Smooth muscle cell (in vitro differentiated cells): ENCODE measurements around the gene SZT2. TPM values are rescaled to one million over a fixed set of nuclear protein-coding genes. Genes with fewer than 3 reads are reported as not detected.
"Not testable (repeated sequence)": the region's sequence is repeated elsewhere in the genome, so short reads cannot be mapped to it uniquely, and the experiment has no call there.

Source experiments
- DNase-seq: peaks from one replicate; lab custom pipeline; 2025; ENCODE audit not compliant: unreplicated experiment; lab: John Stamatoyannopoulos, UW
- H2AFZ ChIP-seq: fragments of 200-600 bp; sonication (generic); 2 replicates; pipeline ENCODE4 v1.6.0; 2016; ENCODE audit warnings: antibody characterized with exemption, low read depth, mild to moderate bottlenecking
- H3F3A ChIP-seq: fragments of 200-600 bp; sonication (generic); 2 replicates; pipeline ENCODE4 v1.6.0; 2017; ENCODE audit warnings: antibody characterized with exemption, low read depth
- H3K27ac ChIP-seq: fragments of 200-600 bp; sonication (generic); 2 replicates; pipeline ENCODE4 v1.5.1; 2016; ENCODE audit warnings: low read depth, mild to moderate bottlenecking
- H3K27me3 ChIP-seq: fragments of 200-600 bp; sonication (generic); 2 replicates; pipeline ENCODE4 v1.6.1; 2016; ENCODE audit warnings: low read depth, mild to moderate bottlenecking
- H3K36me3 ChIP-seq: fragments of 200-600 bp; sonication (generic); 2 replicates; pipeline ENCODE4 v1.5.1; 2016; ENCODE audit warnings: low read depth
- H3K4me1 ChIP-seq: fragments of 200-600 bp; sonication (generic); 2 replicates; pipeline ENCODE4 v1.5.1; 2016; ENCODE audit warnings: low read depth
- H3K4me2 ChIP-seq: fragments of 200-600 bp; sonication (generic); 2 replicates; pipeline ENCODE4 v1.6.0; 2016; ENCODE audit warnings: mild to moderate bottlenecking
- H3K4me3 ChIP-seq: fragments of 200-600 bp; sonication (generic); 2 replicates; pipeline ENCODE4 v1.5.1; 2016; ENCODE audit warnings: mild to moderate bottlenecking
- H3K79me2 ChIP-seq: fragments of 200-600 bp; sonication (generic); 2 replicates; pipeline ENCODE4 v1.6.0; 2016; ENCODE audit warnings: low read depth, mild to moderate bottlenecking
- H3K9ac ChIP-seq: fragments of 200-600 bp; sonication (generic); 2 replicates; pipeline ENCODE4 v1.6.0; 2016; ENCODE audit warnings: low read depth
- H3K9me3 ChIP-seq: fragments of 200-600 bp; sonication (generic); replicated peaks from 2 replicates; pipeline ENCODE4 v1.5.1; 2016; ENCODE audit warnings: low read depth
- H4K20me1 ChIP-seq: fragments of 200-600 bp; sonication (generic); 2 replicates; pipeline ENCODE4 v1.6.0; 2016; ENCODE audit warnings: low read depth
- WGBS: methylation state at CpG from one replicate; pipeline ENCODE4 v1.1.7; 2016; ENCODE audit warnings: low lambda C conversion rate; 5-methylcytosine and 5-hydroxymethylcytosine counted together
- polyA plus RNA-seq: library from polyadenylated mRNA; unstranded; fragments of >200 nt; fragmentation: Nextera tagmentation; extraction: Ambion mirVana; gene quantifications from 2 replicates; pipeline ENCODE4 v1.2.1, GENCODE V29; 2016
- total RNA-seq: library from RNA; depleted of rRNA; stranded (reverse); fragments of >200 nt; gene quantifications from 2 replicates; pipeline ENCODE4 v1.2.3, GENCODE V29; 2014
- TF ChIP-seq, protein P1 (sequence below): fragments of 200-600 bp; sonication (generic); IDR thresholded peaks from 2 replicates; pipeline ENCODE4 v1.5.1; 2017; ENCODE audit warnings: borderline replicate concordance, mild to moderate bottlenecking, antibody characterized with exemption; ENCODE audit not compliant: insufficient read depth, poor library complexity, severe bottlenecking

SZT2 gene
- total and polyA plus RNA-seq, 2 experiments from 2014 or later = 9.0 to 20.8 TPM

DNA sequence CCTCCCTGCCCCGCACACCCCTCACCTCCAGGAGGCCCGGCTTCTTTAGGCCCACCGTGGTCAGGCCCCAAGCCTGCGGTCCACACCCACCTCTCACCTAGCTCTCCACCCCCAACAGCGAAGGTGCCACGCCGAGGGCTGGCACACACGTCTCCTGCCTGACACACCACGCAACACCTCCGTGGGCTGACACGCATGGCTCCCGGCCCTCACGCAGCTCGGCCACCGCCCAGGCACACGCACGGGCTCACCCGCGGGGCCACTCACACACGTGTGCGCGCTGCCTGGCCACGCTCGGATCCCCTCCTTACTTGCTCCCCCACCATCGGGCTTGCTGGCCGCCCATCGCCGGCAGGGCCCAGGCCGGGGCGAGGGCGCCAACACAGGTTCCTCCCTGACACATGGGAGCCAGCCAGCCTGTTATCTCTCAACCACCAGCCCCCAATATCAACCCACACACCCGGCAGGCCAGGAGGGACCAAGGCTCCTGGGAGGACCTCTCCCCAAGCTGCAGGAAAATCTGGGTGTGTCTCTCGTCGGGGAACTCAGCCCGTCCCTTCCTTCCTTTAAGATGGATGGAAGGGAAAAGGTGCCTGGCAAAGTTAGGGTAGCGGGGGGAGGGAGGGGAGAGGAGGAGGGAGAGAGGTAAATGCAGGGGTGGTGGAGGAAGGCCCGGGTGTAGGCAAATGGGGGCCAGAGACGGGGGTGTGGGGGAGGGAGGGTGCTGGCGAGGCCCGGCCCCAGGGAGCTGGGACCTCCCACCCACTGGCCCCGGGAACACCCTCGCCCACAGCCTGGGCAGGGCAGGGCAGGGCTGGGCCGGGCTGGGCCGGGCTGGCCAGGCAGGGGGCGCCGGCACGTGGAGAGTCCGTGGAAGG lies 22.4 kb upstream of the SZT2 start:
- Histone ChIP-seq H2AFZ (no peak overlapping the region), H3K27me3 (no peaks in the 10 kb centered on the region), H3K9ac (peak overlapping the region; percentile 30), H3F3A (peaks cover 14% of the 10 kb centered on the region), H4K20me1 (peaks cover 25% of the 10 kb centered on the region), H3K4me2 (peak overlapping the region; percentile 95), H3K36me3 (no peaks in the 10 kb centered on the region), H3K27ac (peak overlapping the region; percentile 50), H3K79me2 (peaks cover 26% of the 10 kb centered on the region), H3K9me3 (no peaks in the 10 kb centered on the region), H3K4me1 (peaks cover 14% of the 10 kb centered on the region), H3K4me3 (peak overlapping the region; percentile 70)
- TF ChIP-seq, protein P1, sequence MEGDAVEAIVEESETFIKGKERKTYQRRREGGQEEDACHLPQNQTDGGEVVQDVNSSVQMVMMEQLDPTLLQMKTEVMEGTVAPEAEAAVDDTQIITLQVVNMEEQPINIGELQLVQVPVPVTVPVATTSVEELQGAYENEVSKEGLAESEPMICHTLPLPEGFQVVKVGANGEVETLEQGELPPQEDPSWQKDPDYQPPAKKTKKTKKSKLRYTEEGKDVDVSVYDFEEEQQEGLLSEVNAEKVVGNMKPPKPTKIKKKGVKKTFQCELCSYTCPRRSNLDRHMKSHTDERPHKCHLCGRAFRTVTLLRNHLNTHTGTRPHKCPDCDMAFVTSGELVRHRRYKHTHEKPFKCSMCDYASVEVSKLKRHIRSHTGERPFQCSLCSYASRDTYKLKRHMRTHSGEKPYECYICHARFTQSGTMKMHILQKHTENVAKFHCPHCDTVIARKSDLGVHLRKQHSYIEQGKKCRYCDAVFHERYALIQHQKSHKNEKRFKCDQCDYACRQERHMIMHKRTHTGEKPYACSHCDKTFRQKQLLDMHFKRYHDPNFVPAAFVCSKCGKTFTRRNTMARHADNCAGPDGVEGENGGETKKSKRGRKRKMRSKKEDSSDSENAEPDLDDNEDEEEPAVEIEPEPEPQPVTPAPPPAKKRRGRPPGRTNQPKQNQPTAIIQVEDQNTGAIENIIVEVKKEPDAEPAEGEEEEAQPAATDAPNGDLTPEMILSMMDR = no peak
- no peak for DNase-seq
- 4% methylated on average over 29 of the region's 48 CpGs for WGBS

DNA sequence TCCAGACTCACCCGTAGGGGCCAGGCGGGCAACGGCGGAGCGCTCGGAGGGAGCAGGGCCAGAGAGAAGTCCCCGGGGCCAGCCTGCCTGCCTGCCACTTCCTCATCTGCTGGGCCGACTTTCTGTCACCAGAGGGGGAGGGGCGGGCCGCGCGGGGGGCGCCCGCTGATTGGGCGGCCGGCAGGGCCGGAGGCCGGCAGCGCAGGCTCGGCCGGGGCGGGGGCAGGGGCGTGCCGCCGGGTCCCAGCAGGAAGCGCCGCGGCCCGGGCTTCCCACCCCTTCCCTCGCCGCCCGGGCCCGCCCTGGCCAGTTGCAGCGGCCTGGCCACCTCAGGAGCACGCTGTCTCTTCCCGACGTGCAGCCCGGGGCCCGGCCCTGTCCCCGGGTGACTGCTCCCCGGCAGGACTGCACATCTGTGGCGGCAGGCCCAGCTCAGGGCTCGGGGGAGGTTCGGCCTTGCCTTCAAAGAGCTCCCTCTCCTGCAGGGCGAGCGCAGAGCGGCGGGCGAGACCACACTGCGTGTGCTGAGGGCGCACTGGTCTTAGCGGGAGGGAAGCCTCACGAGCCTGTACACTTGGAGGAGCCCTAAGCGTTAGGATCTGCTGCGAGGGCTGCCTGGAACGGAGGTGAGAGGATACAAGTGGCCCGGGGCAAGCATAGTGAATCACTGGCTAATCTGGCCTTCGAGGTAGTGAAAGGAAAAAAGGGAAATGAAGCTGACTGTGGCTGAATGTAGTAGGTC lies 21.6 kb upstream of the SZT2 start, which contains the start of gene ELOVL1:
TSS of gene ELOVL1 (minus strand) at position 108 of the 742 bp plus-strand sequence. CDS start 2,402 bp downstream, outside the sequence.
- Histone ChIP-seq H3K27ac (peak within 1 kb of the TSS; percentile 73), H3K36me3 (no peaks in the 10 kb centered on the region), H3F3A (peaks cover 19% of the 10 kb centered on the region), H4K20me1 (peaks cover 25% of the 10 kb centered on the region), H3K4me2 (peak within 1 kb of the TSS; percentile 95), H3K4me1 (peaks cover 14% of the 10 kb centered on the region), H3K4me3 (peak within 1 kb of the TSS; percentile 70), H3K27me3 (no peaks in the 10 kb centered on the region), H2AFZ (no peak within 1 kb of the TSS), H3K9me3 (no peaks in the 10 kb centered on the region), H3K9ac (peak within 1 kb of the TSS; percentile 30), H3K79me2 (peaks cover 26% of the 10 kb centered on the region)
- TF ChIP-seq, protein P1 = no peak
- DNase-seq = peak; percentile 89
- WGBS = 1% methylated on average over 43 of the region's 58 CpGs

GRCh38 chr1:43368646-43369020 lies 21.1 kb upstream of the SZT2 start:
- Histone ChIP-seq H2AFZ (no peak overlapping the region), H3K36me3 (no peaks in the 10 kb centered on the region), H4K20me1 (peaks cover 25% of the 10 kb centered on the region), H3K27ac (peak overlapping the region; percentile 73), H3K27me3 (no peaks in the 10 kb centered on the region), H3K79me2 (peaks cover 26% of the 10 kb centered on the region), H3K4me1 (peaks cover 14% of the 10 kb centered on the region), H3K9me3 (no peaks in the 10 kb centered on the region), H3K4me2 (peak overlapping the region; percentile 95), H3K9ac (peak overlapping the region; percentile 24), H3F3A (peaks cover 24% of the 10 kb centered on the region), H3K4me3 (peak overlapping the region; percentile 70)
- TF ChIP-seq, protein P1 = no peak
- 23% methylated on average over 6 of the region's 6 CpGs for WGBS
- no peak for DNase-seq

DNA sequence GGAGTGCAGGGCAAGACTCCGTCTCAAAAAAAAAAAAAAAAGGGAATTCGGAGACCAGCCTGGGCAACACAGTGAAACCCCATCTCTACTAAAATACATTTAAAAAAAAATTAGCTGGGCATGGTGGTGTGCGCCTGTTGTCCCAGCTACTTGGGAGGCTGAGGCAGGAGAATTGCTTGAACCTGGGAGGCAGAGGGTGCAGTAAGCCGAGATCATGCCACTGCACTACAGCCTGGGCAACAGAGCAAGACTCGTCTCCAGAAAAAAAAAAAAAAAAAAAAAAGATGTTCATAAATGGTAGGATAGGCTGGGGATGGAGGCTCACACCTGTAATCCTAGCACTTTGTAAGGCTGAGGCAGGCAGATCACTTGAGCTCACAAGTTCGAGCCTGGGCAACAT lies 19.9 kb upstream of the SZT2 start:
- H3K27me3 ChIP-seq, H3K36me3 ChIP-seq, H3K9me3 ChIP-seq, H2AFZ ChIP-seq, H3K9ac ChIP-seq, H3K4me2 ChIP-seq, DNase-seq, H3K27ac ChIP-seq, H3K4me3 ChIP-seq: not testable (repeated sequence)
- H3F3A ChIP-seq = peaks cover 34% of the 10 kb centered on the region
- H3K4me1 ChIP-seq = peaks cover 14% of the 10 kb centered on the region
- 95% methylated on average over 6 of the region's 6 CpGs for WGBS
- peaks cover 26% of the 10 kb centered on the region for H3K79me2 ChIP-seq
- peaks cover 22% of the 10 kb centered on the region for H4K20me1 ChIP-seq
